MCF 10A (cell line): ENCODE measurements around the gene ANP32A. TPM values are rescaled to one million over a fixed set of nuclear protein-coding genes. Genes with fewer than 3 reads are reported as not detected.

Source experiments
- BruUV-seq: library from RNA; stranded (reverse); fragments of 400-500 nt; replicated peaks from 2 replicates; lab custom pipeline; 2021; lab: Mats Ljungman, UMichigan
- CTCF ChIA-PET: fragments of 300-600 bp; sonication (Branson Sonifier 250); formaldehyde crosslinking; extraction: SDS; loops from one replicate; lab custom pipeline; 2021; ENCODE audit warnings: antibody characterized with exemption, inconsistent platforms; lab: Yijun Ruan, JAX
- POLR2A ChIA-PET: fragments of 300-600, 350-650 bp; sonication (Branson Sonifier 250); formaldehyde crosslinking; extraction: SDS; loops from one replicate; lab custom pipeline; 2020; ENCODE audit warnings: antibody characterized with exemption, inconsistent platforms; lab: Yijun Ruan, JAX
- DNase-seq: peaks from one replicate; pipeline ENCODE4 v3.0.0-alpha.2; 2018; ENCODE audit not compliant: unreplicated experiment
- H3K27ac Mint-ChIP-seq: one replicate; pipeline ENCODE4 v1.8.0; 2022; ENCODE audit warnings: mild to moderate bottlenecking, low read depth, mixed read lengths; ENCODE audit not compliant: unreplicated experiment
- H3K27me3 Mint-ChIP-seq: one replicate; pipeline ENCODE4 v1.8.0; 2022; ENCODE audit warnings: mixed read lengths; ENCODE audit not compliant: insufficient read depth, unreplicated experiment
- H3K36me3 Mint-ChIP-seq: one replicate; pipeline ENCODE4 v1.8.0; 2022; ENCODE audit warnings: mild to moderate bottlenecking, moderate library complexity, mixed read lengths; ENCODE audit not compliant: insufficient read depth, unreplicated experiment
- H3K4me1 Mint-ChIP-seq: one replicate; pipeline ENCODE4 v1.8.0; 2022; ENCODE audit warnings: mixed read lengths; ENCODE audit not compliant: insufficient read depth, unreplicated experiment
- H3K4me3 Mint-ChIP-seq: one replicate; pipeline ENCODE4 v1.8.0; 2022; ENCODE audit warnings: mild to moderate bottlenecking, moderate library complexity, mixed read lengths; ENCODE audit not compliant: unreplicated experiment
- H3K9me3 Mint-ChIP-seq: one replicate; pipeline ENCODE4 v1.8.0; 2022; ENCODE audit warnings: mixed read lengths; ENCODE audit not compliant: unreplicated experiment
- intact Hi-C: fragments of 100-400 bp; cut with micrococcal nuclease; formaldehyde crosslinking; loops from 2 replicates; pipeline ENCODE4 v1.14.1; 2022
- total RNA-seq: library from RNA; stranded (reverse); gene quantifications from 2 replicates; pipeline ENCODE4 v1.2.3, GENCODE V29; 2022
- TF ChIP-seq, protein P1 (sequence below): fragments of 200-600 bp; IDR thresholded peaks from one replicate; pipeline ENCODE4 v1.8.0; 2022; ENCODE audit warnings: antibody characterized with exemption, mild to moderate bottlenecking; ENCODE audit not compliant: unreplicated experiment

The ANP32A gene
- total RNA-seq, 1 experiment from 2014 or later: 150 TPM

DNA sequence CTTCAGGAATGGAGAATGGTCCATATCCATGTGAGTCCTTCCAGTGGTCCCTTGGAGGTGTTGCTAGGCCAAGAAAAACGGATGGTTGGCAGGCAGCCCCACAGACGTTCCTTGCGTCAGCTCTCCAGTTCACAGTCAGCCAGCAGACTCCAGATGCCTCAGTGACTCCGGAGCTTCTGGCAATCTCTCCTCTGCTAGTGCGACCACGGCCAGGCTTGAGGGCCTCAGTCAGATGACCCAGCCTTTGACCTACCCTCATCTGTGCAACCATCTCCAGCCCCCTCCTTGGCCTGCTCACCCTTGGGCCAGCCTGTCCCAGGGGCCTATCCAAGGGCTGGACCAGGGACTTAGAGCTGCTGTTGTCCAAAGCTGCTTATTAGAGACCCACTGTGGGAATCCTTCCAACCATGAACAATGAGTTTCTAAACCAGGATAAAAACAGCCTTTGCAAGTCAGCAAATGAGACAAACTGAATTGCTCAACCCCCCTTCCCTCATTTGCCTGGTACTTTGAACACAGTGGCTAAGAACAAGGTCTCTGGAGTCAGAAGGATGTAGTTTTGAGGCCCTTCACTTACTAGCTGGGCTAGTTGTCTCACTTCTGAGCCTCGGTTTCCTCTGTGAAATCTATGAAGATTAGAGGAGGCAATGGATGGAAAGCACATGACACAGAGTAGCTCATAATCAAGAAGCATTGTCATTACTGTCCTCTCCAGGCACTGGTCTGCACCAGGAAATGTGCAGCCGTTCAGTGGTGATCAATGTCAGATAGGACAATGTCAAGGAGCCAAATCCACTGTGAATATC, 44.8 kb downstream of the ANP32A start:
- H3K27ac Mint-ChIP-seq: no peak overlapping the region
- no peaks in the 10 kb centered on the region for H3K9me3 Mint-ChIP-seq
- CTCF ChIA-PET: interaction anchor here (0.7 to 1.1 kb wide), 2 partner anchors 100 to 226 kb away, joined by 4 to 5 read pairs; no protein-coding TSS in a partner anchor
- no peak for DNase-seq
- no TSS peak for BruUV-seq
- POLR2A ChIA-PET: interaction anchor here (0.6 to 1.2 kb wide), 2 partner anchors 19 to 399 kb away, joined by 3 to 4 read pairs; no protein-coding TSS in a partner anchor
- H3K4me3 Mint-ChIP-seq: no peak overlapping the region
- TF ChIP-seq, protein P1, sequence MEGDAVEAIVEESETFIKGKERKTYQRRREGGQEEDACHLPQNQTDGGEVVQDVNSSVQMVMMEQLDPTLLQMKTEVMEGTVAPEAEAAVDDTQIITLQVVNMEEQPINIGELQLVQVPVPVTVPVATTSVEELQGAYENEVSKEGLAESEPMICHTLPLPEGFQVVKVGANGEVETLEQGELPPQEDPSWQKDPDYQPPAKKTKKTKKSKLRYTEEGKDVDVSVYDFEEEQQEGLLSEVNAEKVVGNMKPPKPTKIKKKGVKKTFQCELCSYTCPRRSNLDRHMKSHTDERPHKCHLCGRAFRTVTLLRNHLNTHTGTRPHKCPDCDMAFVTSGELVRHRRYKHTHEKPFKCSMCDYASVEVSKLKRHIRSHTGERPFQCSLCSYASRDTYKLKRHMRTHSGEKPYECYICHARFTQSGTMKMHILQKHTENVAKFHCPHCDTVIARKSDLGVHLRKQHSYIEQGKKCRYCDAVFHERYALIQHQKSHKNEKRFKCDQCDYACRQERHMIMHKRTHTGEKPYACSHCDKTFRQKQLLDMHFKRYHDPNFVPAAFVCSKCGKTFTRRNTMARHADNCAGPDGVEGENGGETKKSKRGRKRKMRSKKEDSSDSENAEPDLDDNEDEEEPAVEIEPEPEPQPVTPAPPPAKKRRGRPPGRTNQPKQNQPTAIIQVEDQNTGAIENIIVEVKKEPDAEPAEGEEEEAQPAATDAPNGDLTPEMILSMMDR: no peak
- intact Hi-C loops: no loop called here
- H3K36me3 Mint-ChIP-seq: peaks cover 45% of the 10 kb centered on the region
- H3K4me1 Mint-ChIP-seq: no peaks in the 10 kb centered on the region
- H3K27me3 Mint-ChIP-seq: no peaks in the 10 kb centered on the region

DNA sequence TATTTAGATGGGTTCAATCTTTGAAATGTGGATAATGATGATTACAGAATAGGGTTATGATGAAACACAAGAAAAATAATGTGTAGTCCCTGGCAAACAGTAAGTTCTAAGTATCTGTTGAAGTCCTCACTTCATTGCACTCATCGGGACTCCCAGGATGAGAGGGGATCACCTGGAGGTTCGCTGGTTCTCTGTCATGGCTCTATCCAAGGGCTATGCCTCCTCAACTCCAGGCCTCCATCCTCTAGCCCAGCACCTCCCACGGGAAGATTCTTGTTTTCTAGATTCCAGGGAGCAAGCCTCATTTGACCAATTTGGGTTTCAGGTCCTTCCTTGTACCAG, 45.5 kb downstream of the ANP32A start:
- ChIA-PET CTCF (interaction anchor here (0.7 to 1.1 kb wide), 3 partner anchors 20 to 225 kb away, joined by 4 to 5 read pairs (median 4); no protein-coding TSS in a partner anchor), POLR2A (no interaction called here)
- H3K36me3 Mint-ChIP-seq: peaks cover 39% of the 10 kb centered on the region
- no peaks in the 10 kb centered on the region for H3K9me3 Mint-ChIP-seq
- no peaks in the 10 kb centered on the region for H3K4me1 Mint-ChIP-seq
- TF ChIP-seq, protein P1: no peak
- intact Hi-C loops: no loop called here
- no peak for DNase-seq
- no peaks in the 10 kb centered on the region for H3K27me3 Mint-ChIP-seq
- no TSS peak for BruUV-seq
- no peak overlapping the region for H3K27ac Mint-ChIP-seq
- H3K4me3 Mint-ChIP-seq: no peak overlapping the region

DNA sequence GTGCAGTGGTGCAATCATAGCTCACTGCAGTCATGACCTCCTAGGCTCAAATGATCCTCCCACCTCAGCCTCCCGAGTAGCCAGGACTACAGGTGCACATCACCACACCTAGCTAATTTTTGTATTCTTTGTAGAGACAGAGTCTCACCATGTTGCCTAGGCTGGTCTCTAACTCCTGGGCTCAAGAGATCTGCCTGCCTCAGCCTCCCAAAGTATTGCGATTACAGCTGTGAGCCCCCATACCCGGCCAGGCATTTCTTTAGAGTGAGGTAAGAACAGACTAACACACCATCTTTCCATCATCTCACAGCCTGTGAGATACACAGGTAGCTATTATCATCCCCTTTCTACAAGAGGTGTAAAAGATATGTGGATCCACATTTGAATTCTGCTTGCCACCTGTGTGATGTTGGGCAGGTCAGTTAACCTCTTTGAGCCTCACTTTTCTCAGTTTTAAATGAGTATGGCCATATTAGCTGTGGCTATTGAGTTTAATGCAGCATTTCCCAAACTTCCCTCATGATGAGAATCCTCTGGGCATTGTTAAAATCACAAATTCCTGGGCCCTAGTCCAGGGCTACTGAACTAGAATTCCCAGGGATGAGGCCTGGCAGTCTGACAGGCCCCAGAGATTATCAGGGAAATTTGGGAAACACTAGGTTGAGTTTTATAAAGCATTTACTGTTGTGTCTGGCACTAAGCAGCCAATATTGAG, 46.0 kb downstream of the ANP32A start:
- Mint-ChIP-seq H3K27ac (no peak overlapping the region), H3K9me3 (no peaks in the 10 kb centered on the region), H3K4me1 (no peaks in the 10 kb centered on the region), H3K27me3 (no peaks in the 10 kb centered on the region), H3K36me3 (peaks cover 33% of the 10 kb centered on the region), H3K4me3 (no peak overlapping the region)
- TF ChIP-seq, protein P1: no peak
- no TSS peak for BruUV-seq
- CTCF ChIA-PET: interaction anchor here (0.7 to 1.1 kb wide), 2 partner anchors 21 to 237 kb away, joined by 3 to 4 read pairs; no protein-coding TSS in a partner anchor
- POLR2A ChIA-PET: no interaction called here
- no peak for DNase-seq
- intact Hi-C loops: no loop called here

DNA sequence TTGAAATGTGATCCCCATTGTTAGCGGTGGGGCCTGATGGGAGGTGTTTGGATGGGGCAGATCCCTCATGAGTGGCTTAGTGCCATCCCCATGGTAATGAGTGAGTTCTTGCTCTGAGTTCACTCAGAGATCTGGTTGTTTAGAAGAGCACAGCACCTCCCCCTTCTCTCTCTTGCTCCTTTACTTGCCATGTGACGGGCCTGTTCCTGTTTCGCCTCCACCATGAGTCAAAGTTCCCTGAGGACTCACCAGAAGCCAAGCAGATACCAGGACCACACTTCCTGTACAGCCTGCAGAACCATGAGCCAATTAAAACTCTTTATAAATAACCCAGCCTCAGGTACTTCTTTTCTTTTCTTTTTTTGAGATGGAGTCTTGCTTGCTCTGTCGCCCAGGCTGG, 46.6 kb downstream of the ANP32A start:
- DNase-seq: no peak
- H3K9me3 Mint-ChIP-seq: no peaks in the 10 kb centered on the region
- intact Hi-C loops: no loop called here
- no peak overlapping the region for H3K27ac Mint-ChIP-seq
- TF ChIP-seq, protein P1: no peak
- no peak overlapping the region for H3K4me3 Mint-ChIP-seq
- POLR2A ChIA-PET: no interaction called here
- CTCF ChIA-PET: interaction anchor here (0.7 to 1.1 kb wide), 2 partner anchors 21 to 237 kb away, joined by 3 to 4 read pairs; no protein-coding TSS in a partner anchor
- BruUV-seq: no TSS peak
- no peaks in the 10 kb centered on the region for H3K27me3 Mint-ChIP-seq
- H3K4me1 Mint-ChIP-seq: no peaks in the 10 kb centered on the region
- peaks cover 28% of the 10 kb centered on the region for H3K36me3 Mint-ChIP-seq
